SJSA1 (cell line): ENCODE results near the gene PRKCQ. TPM values are rescaled to one million over a fixed set of nuclear protein-coding genes. Genes with fewer than 3 reads are reported as not detected.
"Not testable (repeated sequence)": the region's sequence is repeated elsewhere in the genome, so short reads cannot be mapped to it uniquely, and the experiment has no call there.

Experiments
- DNase-seq, 2 experiments: peaks; one replicate each; pipeline ENCODE4 v3.0.0-alpha.2; 2015 to 2020; ENCODE audit warnings: low spot score in 2 of 2, low read depth in 1 of 2
- H3K27ac ChIP-seq: fragments of 250-450 bp; sonication (Bioruptor Pico); 2 replicates; pipeline ENCODE4 v1.5.1; 2020; ENCODE audit warnings: mild to moderate bottlenecking, moderate library complexity
- H3K27me3 ChIP-seq: fragments of 250-450 bp; sonication (Bioruptor Pico); replicated peaks from 2 replicates; pipeline ENCODE4 v1.5.1; 2020; ENCODE audit warnings: mild to moderate bottlenecking, moderate library complexity
- H3K36me3 ChIP-seq: fragments of 250-450 bp; sonication (Bioruptor Pico); 2 replicates; pipeline ENCODE4 v1.5.1; 2020; ENCODE audit warnings: mild to moderate bottlenecking
- H3K4me1 ChIP-seq: fragments of 250-450 bp; sonication (Bioruptor Pico); replicated peaks from 2 replicates; pipeline ENCODE4 v1.6.1; 2021; ENCODE audit warnings: mild to moderate bottlenecking
- H3K4me3 ChIP-seq: fragments of 250-450 bp; sonication (Bioruptor Pico); 2 replicates; pipeline ENCODE4 v1.5.1; 2020; ENCODE audit warnings: mild to moderate bottlenecking
- H3K9me3 ChIP-seq: fragments of 250-450 bp; sonication (Bioruptor Pico); replicated peaks from 2 replicates; pipeline ENCODE4 v1.5.1; 2020; ENCODE audit warnings: mild to moderate bottlenecking
- total RNA-seq: library from RNA; depleted of rRNA; stranded (reverse); fragments of >200 nt; shearing (Covaris generic); gene quantifications from 2 replicates; pipeline ENCODE4 v1.2.3, GENCODE V29; 2014

The PRKCQ gene
- total RNA-seq, 1 experiment from 2014 or later = not detected

DNA sequence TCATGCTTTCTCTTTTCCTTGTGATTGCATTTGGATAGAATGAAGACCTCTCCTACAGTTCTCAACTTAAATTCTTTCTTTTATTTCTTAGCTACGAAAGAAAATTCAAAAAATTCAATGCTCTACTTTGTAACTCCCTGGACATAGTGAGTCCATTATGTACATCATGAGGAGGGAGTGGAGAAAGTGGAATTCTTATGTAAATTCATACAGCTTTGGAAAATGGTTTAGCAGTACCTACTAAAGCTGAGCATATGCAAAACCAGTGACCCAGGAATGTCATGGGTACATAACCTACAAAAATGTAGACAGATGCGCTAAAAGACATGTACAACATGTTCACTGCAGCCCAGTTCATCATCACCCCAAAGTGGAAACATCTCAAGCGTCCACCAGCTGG lies 8.8 kb upstream of the PRKCQ start:
- no peaks in the 10 kb centered on the region for H3K36me3 ChIP-seq
- peaks cover 21% of the 10 kb centered on the region for H3K27me3 ChIP-seq
- H3K4me3 ChIP-seq = no peak overlapping the region
- no peak for DNase-seq
- no peak overlapping the region for H3K27ac ChIP-seq
- H3K9me3 ChIP-seq = no peaks in the 10 kb centered on the region
- H3K4me1 ChIP-seq = no peaks in the 10 kb centered on the region

- Histone ChIP-seq H3K4me1 (no peaks in the 10 kb centered on the region), H3K36me3 (no peaks in the 10 kb centered on the region), H3K4me3 (no peak overlapping the region), H3K9me3 (no peaks in the 10 kb centered on the region), H3K27me3 (peaks cover 23% of the 10 kb centered on the region), H3K27ac (no peak overlapping the region)
- no peak for DNase-seq
Observed at GRCh38 chr10:6588082-6588481, 8.0 kb upstream of the PRKCQ start.

DNA sequence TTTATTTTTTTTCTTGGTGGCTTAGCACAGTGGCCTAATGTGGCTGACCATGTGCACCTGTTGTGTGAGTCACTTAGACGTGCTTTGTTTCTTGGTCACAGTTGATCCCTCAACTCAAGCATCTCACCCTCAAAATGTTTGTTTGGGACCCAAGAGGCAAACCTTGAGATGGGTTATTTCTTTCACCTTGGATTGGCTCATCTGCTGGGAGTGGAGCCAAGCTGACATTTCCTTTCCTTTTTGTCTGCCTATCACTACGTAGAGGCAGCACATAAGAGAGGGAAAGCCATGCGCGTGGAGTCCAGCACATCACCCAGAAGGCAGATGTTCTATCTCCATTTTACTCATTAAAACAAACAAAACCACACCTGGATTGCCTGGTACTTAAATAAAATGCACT lies 6.4 kb upstream of the PRKCQ start:
- peaks cover 31% of the 10 kb centered on the region for H3K27me3 ChIP-seq
- H3K9me3 ChIP-seq = no peaks in the 10 kb centered on the region; the same call in 1 of the 2 replicates
- no peaks in the 10 kb centered on the region for H3K36me3 ChIP-seq
- no peak overlapping the region for H3K4me3 ChIP-seq
- DNase-seq = no peak
- H3K4me1 ChIP-seq = no peaks in the 10 kb centered on the region
- no peak overlapping the region for H3K27ac ChIP-seq

- no peaks in the 10 kb centered on the region for H3K36me3 ChIP-seq
- H3K27me3 ChIP-seq = peaks cover 53% of the 10 kb centered on the region
- DNase-seq = no peak
- peaks cover 9% of the 10 kb centered on the region for H3K4me1 ChIP-seq
- H3K9me3 ChIP-seq = no peaks in the 10 kb centered on the region; the same call in 1 of the 2 replicates
- H3K4me3 ChIP-seq = no peak overlapping the region
- no peak overlapping the region for H3K27ac ChIP-seq
Observed at GRCh38 chr10:6583447-6583846, 3.4 kb upstream of the PRKCQ start.

DNA sequence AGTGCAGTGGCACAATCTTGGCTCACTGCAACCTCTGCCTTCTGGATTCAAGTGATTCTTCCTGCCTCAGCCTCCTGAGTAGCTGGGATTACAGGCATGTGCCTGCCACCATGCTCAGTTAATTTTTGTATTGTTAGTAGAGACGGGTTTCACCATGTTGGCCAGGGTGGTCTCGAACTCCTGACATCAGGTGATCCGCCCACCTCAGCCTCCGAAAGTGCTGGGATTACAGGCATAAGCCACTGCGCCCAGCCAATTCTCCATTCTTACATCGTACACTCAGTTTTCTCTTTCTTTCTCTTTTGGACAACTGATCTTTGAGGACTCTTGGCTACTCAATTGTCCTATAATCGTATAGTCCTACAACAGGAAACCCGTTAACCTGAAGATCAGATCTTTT lies 2.8 kb upstream of the PRKCQ start:
- H3K27me3 ChIP-seq = peaks cover 54% of the 10 kb centered on the region
- H3K4me1 ChIP-seq, H3K9me3 ChIP-seq, DNase-seq, H3K27ac ChIP-seq, H3K36me3 ChIP-seq, H3K4me3 ChIP-seq: not testable (repeated sequence)

- H3K4me3 ChIP-seq = no peak overlapping the region
- no peaks in the 10 kb centered on the region for H3K36me3 ChIP-seq
- DNase-seq = no peak
- no peak overlapping the region for H3K27ac ChIP-seq
- peaks cover 9% of the 10 kb centered on the region for H3K4me1 ChIP-seq
- H3K27me3 ChIP-seq = peaks cover 56% of the 10 kb centered on the region
- H3K9me3 ChIP-seq = no peaks in the 10 kb centered on the region; the same call in 1 of the 2 replicates
Observed at GRCh38 chr10:6582298-6582697, 2.2 kb upstream of the PRKCQ start.

- H3K4me3 ChIP-seq = no peak overlapping the region
- H3K4me1 ChIP-seq = peaks cover 9% of the 10 kb centered on the region
- peaks cover 55% of the 10 kb centered on the region for H3K27me3 ChIP-seq
- no peaks in the 10 kb centered on the region; the same call in 1 of the 2 replicates for H3K9me3 ChIP-seq
- no peaks in the 10 kb centered on the region for H3K36me3 ChIP-seq
- H3K27ac ChIP-seq = no peak overlapping the region
- no peak for DNase-seq
Observed at GRCh38 chr10:6581778-6582228, 1.7 kb upstream of the PRKCQ start.

GRCh38 chr10:6581223-6581622 lies 1.1 kb upstream of the PRKCQ start:
- not testable (repeated sequence) for H3K36me3 ChIP-seq, DNase-seq, H3K4me1 ChIP-seq, H3K4me3 ChIP-seq, H3K27ac ChIP-seq, H3K9me3 ChIP-seq
- H3K27me3 ChIP-seq = peaks cover 58% of the 10 kb centered on the region

DNA sequence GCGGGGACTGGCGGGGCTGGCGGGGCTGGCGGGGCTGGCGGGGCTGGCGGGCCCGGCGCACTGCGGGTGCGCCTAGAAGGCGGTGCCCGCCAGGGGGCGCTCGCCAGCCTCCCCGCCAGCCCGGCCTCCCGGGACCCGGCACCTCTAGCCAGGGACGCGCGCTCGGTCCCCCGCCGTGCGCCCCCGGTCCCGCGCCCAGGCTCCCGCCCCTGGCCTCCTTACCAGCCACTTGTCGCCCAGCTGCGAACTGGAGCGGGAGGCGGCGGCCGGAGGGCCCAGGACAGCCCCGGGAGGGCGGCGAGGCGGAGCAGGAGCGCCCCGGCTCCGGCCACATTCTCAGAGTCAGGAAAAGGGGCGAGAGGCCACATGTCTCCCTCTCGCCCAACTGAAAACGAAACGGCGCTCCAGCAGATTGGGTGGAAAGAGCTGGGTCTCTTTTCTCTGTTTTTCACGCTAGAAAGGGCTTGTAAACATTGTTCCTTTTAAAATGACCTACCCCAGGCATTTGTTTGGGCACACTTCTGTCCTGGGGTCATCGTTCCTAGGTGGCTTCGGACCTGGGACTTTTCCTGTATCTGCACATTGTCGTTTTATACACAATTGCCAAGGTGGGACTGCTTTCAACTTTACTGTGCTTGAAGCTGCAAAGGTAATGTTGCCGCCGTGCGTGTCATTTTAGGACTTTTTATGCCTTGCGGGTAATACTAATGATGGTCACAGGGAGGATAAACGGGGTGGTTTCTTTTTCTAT lies 378 bp upstream of the PRKCQ start:
- no peaks in the 10 kb centered on the region; the same call in 1 of the 2 replicates for H3K9me3 ChIP-seq
- DNase-seq = peak; percentile 57 to 63
- H3K27ac ChIP-seq = no peak overlapping the region
- peaks cover 60% of the 10 kb centered on the region for H3K27me3 ChIP-seq
- H3K4me1 ChIP-seq = peaks cover 9% of the 10 kb centered on the region
- no peaks in the 10 kb centered on the region for H3K36me3 ChIP-seq
- H3K4me3 ChIP-seq = peak overlapping the region; percentile 49

GRCh38 chr10:6579183-6579903 lies 733 bp downstream of the PRKCQ start:
- Histone ChIP-seq H3K9me3 (no peaks in the 10 kb centered on the region; the same call in 1 of the 2 replicates), H3K36me3 (no peaks in the 10 kb centered on the region), H3K4me1 (peaks cover 9% of the 10 kb centered on the region), H3K27me3 (peaks cover 60% of the 10 kb centered on the region), H3K27ac (no peak overlapping the region), H3K4me3 (no peak overlapping the region)
- no peak for DNase-seq

DNA sequence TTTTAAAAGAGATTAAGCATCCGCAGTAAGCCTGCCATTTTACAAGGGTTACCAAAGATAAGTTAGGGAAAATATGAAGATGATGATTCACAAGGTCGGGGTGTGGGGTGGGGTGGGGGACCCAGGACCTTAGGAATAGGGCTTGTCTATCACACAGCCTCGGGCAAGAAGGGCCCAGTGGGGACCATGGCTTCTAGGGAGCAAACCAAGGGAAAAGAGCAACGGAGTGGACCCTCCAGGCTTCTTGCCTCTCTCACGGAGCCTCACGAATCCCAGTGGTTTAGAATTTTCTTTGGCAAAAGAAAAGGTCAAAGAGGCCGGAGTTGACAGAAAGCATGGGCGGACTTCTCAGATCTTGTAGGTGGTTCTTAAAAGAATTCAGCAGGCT lies 1.3 kb downstream of the PRKCQ start:
- peaks cover 9% of the 10 kb centered on the region for H3K4me1 ChIP-seq
- H3K36me3 ChIP-seq = no peaks in the 10 kb centered on the region
- no peak overlapping the region for H3K4me3 ChIP-seq
- peaks cover 56% of the 10 kb centered on the region for H3K27me3 ChIP-seq
- no peaks in the 10 kb centered on the region; the same call in 1 of the 2 replicates for H3K9me3 ChIP-seq
- DNase-seq = no peak
- no peak overlapping the region for H3K27ac ChIP-seq

DNA sequence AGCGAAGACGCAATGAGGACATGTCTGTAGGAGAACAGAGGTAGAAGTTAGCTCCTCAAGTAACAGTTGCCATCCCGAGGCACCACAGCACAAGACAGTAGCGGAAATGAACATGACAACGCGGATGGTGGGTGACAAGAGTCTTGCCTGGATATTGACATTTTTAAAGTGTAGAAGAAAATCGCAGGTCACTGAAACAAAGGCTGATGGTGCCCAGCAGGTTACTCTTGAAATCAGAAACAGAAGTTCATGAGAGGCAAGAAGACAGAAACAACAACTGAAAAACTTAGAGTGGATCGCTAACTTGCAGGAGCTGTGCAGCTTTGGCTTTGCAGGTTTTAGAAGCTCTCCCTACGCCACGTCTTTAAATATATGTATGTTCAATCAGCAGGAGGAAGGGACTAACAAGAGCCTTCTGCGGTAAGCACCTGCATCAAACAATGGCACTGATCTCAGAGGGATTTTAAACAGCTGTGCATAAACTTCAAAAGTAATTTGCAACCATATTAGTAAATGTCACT lies 1.8 kb downstream of the PRKCQ start:
- peaks cover 9% of the 10 kb centered on the region for H3K4me1 ChIP-seq

DNA sequence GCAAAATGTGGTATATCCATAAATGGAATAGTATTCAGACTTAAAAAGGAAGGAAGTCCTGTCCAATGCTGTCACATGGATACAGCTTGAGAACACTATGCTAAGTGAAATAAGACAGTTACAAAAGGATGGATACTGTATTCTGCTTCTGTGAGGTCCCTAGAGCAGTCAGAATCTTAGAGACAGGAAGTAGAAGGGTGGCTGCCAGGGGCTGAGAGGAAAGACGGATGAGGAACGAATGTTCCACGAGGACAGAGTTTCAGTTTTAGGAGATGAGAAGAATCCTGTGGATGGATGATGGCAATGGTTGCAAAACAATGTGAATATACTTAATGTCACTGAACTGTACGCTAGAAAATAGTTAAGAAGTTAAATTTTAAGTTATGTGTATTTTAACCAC lies 3.8 kb downstream of the PRKCQ start:
- Histone ChIP-seq H3K9me3 (no peaks in the 10 kb centered on the region), H3K4me1 (peaks cover 9% of the 10 kb centered on the region), H3K4me3 (no peak overlapping the region), H3K27me3 (peaks cover 49% of the 10 kb centered on the region), H3K27ac (no peak overlapping the region), H3K36me3 (no peaks in the 10 kb centered on the region)
- DNase-seq = no peak

More for the DNA sequence above, 1.8 kb downstream of the PRKCQ start:
- H3K36me3 ChIP-seq = no peaks in the 10 kb centered on the region
- no peak for DNase-seq
- no peak overlapping the region for H3K4me3 ChIP-seq
- H3K27me3 ChIP-seq = peaks cover 60% of the 10 kb centered on the region
- H3K9me3 ChIP-seq = no peaks in the 10 kb centered on the region; the same call in 1 of the 2 replicates
- H3K27ac ChIP-seq = no peak overlapping the region

GRCh38 chr10:6574664-6575176 lies 5.4 kb downstream of the PRKCQ start:
- H3K27me3 ChIP-seq = peaks cover 35% of the 10 kb centered on the region
- no peak overlapping the region for H3K4me3 ChIP-seq
- H3K4me1 ChIP-seq = no peaks in the 10 kb centered on the region
- no peak for DNase-seq
- H3K9me3 ChIP-seq = no peaks in the 10 kb centered on the region
- no peaks in the 10 kb centered on the region for H3K36me3 ChIP-seq
- H3K27ac ChIP-seq = no peak overlapping the region
